UCSD-AML1 (cell line): ENCODE data around the gene DIPK1B.
"Not testable (repeated sequence)": the region's sequence is repeated elsewhere in the genome, so short reads cannot be mapped to it uniquely, and the experiment has no call there.

Experiments used
- DNase-seq: peaks from one replicate; lab custom pipeline; 2025; ENCODE audit not compliant: unreplicated experiment; lab: John Stamatoyannopoulos, UW

DIPK1B gene

GRCh38 chr9:136751814-136752213 is 39.4 kb downstream of the DIPK1B start:
- no peak for DNase-seq

- no peak for DNase-seq
These were observed 41.1 kb downstream of the DIPK1B start for GRCh38 chr9:136753371-136754058.

GRCh38 chr9:136754059-136754572 is 41.7 kb downstream of the DIPK1B start:
- no peak for DNase-seq

GRCh38 chr9:136754626-136755301 is 42.4 kb downstream of the DIPK1B start:
- DNase-seq: no peak

GRCh38 chr9:136755302-136756133 is 43.1 kb downstream of the DIPK1B start:
- not testable (repeated sequence) for DNase-seq

- no peak for DNase-seq
These were observed 43.7 kb downstream of the DIPK1B start for GRCh38 chr9:136756134-136756438.

GRCh38 chr9:136756836-136757235 is 44.5 kb downstream of the DIPK1B start:
- no peak for DNase-seq

- no peak for DNase-seq
These were observed 45.0 kb downstream of the DIPK1B start for GRCh38 chr9:136757328-136757727.

GRCh38 chr9:136757751-136758140 is 45.4 kb downstream of the DIPK1B start:
- DNase-seq: no peak

- DNase-seq: no peak
These were observed 46.6 kb downstream of the DIPK1B start for GRCh38 chr9:136759001-136759400.

- DNase-seq: no peak
These were observed 47.3 kb downstream of the DIPK1B start for GRCh38 chr9:136759436-136760325.

- DNase-seq: no peak
These were observed 48.1 kb downstream of the DIPK1B start for GRCh38 chr9:136760424-136760823.

GRCh38 chr9:136760834-136761544 is 48.6 kb downstream of the DIPK1B start:
- DNase-seq: peak; percentile 68

GRCh38 chr9:136761545-136761981 is 49.2 kb downstream of the DIPK1B start:
- DNase-seq: no peak

- DNase-seq: no peak
These were observed 49.9 kb downstream of the DIPK1B start for GRCh38 chr9:136762221-136762691.

- no peak for DNase-seq
These were observed 50.7 kb downstream of the DIPK1B start for GRCh38 chr9:136762915-136763648.

GRCh38 chr9:136763649-136764035 is 51.3 kb downstream of the DIPK1B start:
- no peak for DNase-seq

GRCh38 chr9:136764301-136764891 is 52.0 kb downstream of the DIPK1B start, which contains the start of gene LCN15:
TSS of gene LCN15 (minus strand) at chr9:136764518. CDS start at chr9:136764488, 30 bp downstream.
- DNase-seq: no peak

GRCh38 chr9:136765041-136765440 is 52.7 kb downstream of the DIPK1B start:
- DNase-seq: no peak
